Fibroblast of gingiva (primary cell): Measurements from ENCODE around the gene TMEM232.
"Not testable (repeated sequence)": the region's sequence is repeated elsewhere in the genome, so short reads cannot be mapped to it uniquely, and the experiment has no call there.

Experiments
- DNase-seq: peaks from one replicate; pipeline ENCODE4 v3.0.0-alpha.2; 2011; ENCODE audit warnings: low read depth

Gene TMEM232

GRCh38 chr5:110707260-110707844, 19.1 kb downstream of the TMEM232 start:
- DNase-seq, result no peak

- no peak for DNase-seq
Measured at GRCh38 chr5:110705349-110705748, 21.1 kb downstream of the TMEM232 start.

GRCh38 chr5:110703481-110703880, 23.0 kb downstream of the TMEM232 start:
- no peak for DNase-seq

- DNase-seq, result no peak
Measured at GRCh38 chr5:110702704-110703103, 23.8 kb downstream of the TMEM232 start.

GRCh38 chr5:110702300-110702699, 24.2 kb downstream of the TMEM232 start:
- DNase-seq, result no peak

- DNase-seq, result not testable (repeated sequence)
Measured at GRCh38 chr5:110692669-110693068, 33.8 kb downstream of the TMEM232 start.

- DNase-seq, result not testable (repeated sequence)
Measured at GRCh38 chr5:110690587-110690986, 35.9 kb downstream of the TMEM232 start.

- DNase-seq, result no peak
Measured at GRCh38 chr5:110687485-110687884, 39.0 kb downstream of the TMEM232 start.

GRCh38 chr5:110686270-110686669, 40.2 kb downstream of the TMEM232 start:
- no peak for DNase-seq

GRCh38 chr5:110681953-110682352, 44.5 kb downstream of the TMEM232 start:
- no peak for DNase-seq

GRCh38 chr5:110681109-110681508, 45.4 kb downstream of the TMEM232 start:
- no peak for DNase-seq

GRCh38 chr5:110676554-110676953, 49.9 kb downstream of the TMEM232 start:
- DNase-seq, result not testable (repeated sequence)

- DNase-seq, result no peak
Measured at GRCh38 chr5:110665184-110665726, 61.2 kb downstream of the TMEM232 start.

GRCh38 chr5:110663525-110663924, 62.9 kb downstream of the TMEM232 start:
- DNase-seq, result no peak

GRCh38 chr5:110658006-110658405, 68.5 kb downstream of the TMEM232 start:
- no peak for DNase-seq

- DNase-seq, result no peak
Measured at GRCh38 chr5:110653231-110653970, 73.1 kb downstream of the TMEM232 start.

- no peak for DNase-seq
Measured at GRCh38 chr5:110651507-110651906, 75.0 kb downstream of the TMEM232 start.

GRCh38 chr5:110644357-110644756, 82.1 kb downstream of the TMEM232 start:
- no peak for DNase-seq

GRCh38 chr5:110638970-110639902, 87.2 kb downstream of the TMEM232 start:
- DNase-seq, result no peak

- no peak for DNase-seq
Measured at GRCh38 chr5:110634475-110634874, 92.0 kb downstream of the TMEM232 start.

GRCh38 chr5:110631236-110631635, 95.2 kb downstream of the TMEM232 start:
- DNase-seq, result no peak

GRCh38 chr5:110630350-110630749, 96.1 kb downstream of the TMEM232 start:
- no peak for DNase-seq
